Heart right ventricle (tissue), 16 donors: ENCODE measurements around the gene KRTAP4-16. TPM values are rescaled to one million over a fixed set of nuclear protein-coding genes. Genes with fewer than 3 reads are reported as not detected.
"Not testable (repeated sequence)": the region's sequence is repeated elsewhere in the genome, so short reads cannot be mapped to it uniquely, and the experiment has no call there.

ENCODE experiments used
- ATAC-seq, 8 donors: fragments of 200-7000 bp; cut with Tn5 transposase; one replicate each; pipeline ENCODE4 v1.9.1; 2020; ENCODE audit warnings: mild to moderate bottlenecking in 8 of 8, moderate library complexity in 8 of 8, moderate number of reproducible peaks in 1 of 8
- DNase-seq, 2 donors: peaks; one replicate each; pipeline ENCODE4 v3.0.0-alpha.2; 2020
- H3K27ac ChIP-seq, 10 donors: fragments of 200-600 bp; sonication (generic) in 2 of 10; one replicate each; pipeline versions ENCODE4 v1.5.0 to v1.8.0; 2020 to 2022; ENCODE audit warnings: mild to moderate bottlenecking in 3 of 10
- H3K27me3 ChIP-seq, 7 donors: fragments of 200-600 bp; one replicate each; pipeline ENCODE4 v1.8.0; 2021 to 2022; ENCODE audit warnings: mild to moderate bottlenecking in 2 of 7
- H3K36me3 ChIP-seq, 9 donors: fragments of 200-600 bp; sonication (generic) in 1 of 9; one replicate each; pipeline versions ENCODE4 v1.5.0 to v1.8.0; 2020 to 2022; ENCODE audit warnings: mild to moderate bottlenecking in 2 of 9
- H3K4me1 ChIP-seq, 9 donors: fragments of 200-600 bp; sonication (generic) in 1 of 9; one replicate each; pipeline versions ENCODE4 v1.5.0 to v1.8.0; 2020 to 2022; ENCODE audit warnings: mild to moderate bottlenecking in 4 of 9
- H3K4me3 ChIP-seq, 10 donors: fragments of 200-600 bp; sonication (generic) in 2 of 10; one replicate each; pipeline versions ENCODE4 v1.5.0 to v1.8.0; 2020 to 2022; ENCODE audit warnings: mild to moderate bottlenecking in 7 of 10, moderate library complexity in 2 of 10
- H3K9me3 ChIP-seq, 11 donors: fragments of 200-600 bp in 10 of 11; sonication (generic) in 2 of 11; one replicate each; pipeline versions ENCODE4 v1.5.0 to v1.8.0; 2013 to 2022; ENCODE audit warnings: mild to moderate bottlenecking in 2 of 11, control low read depth in 1 of 11, moderate library complexity in 1 of 11
- CTCF ChIP-seq, 9 donors: fragments of 200-600 bp; sonication (generic) in 2 of 9; IDR thresholded peaks; one replicate each; pipeline versions ENCODE4 v1.5.0 to v1.8.0; 2021 to 2022; ENCODE audit warnings: antibody characterized with exemption in 9 of 9, mild to moderate bottlenecking in 5 of 9, moderate library complexity in 1 of 9
- WGBS, 2 donors: extraction: QIAGEN DNeasy Blood & Tissue Kit; methylation state at CpG; one replicate each; pipeline ENCODE4 v1.1.7; 2013; ENCODE audit warnings: inconsistent platforms in 1 of 2; 5-methylcytosine and 5-hydroxymethylcytosine counted together
- intact Hi-C, 10 donors: fragments of 100-400 bp; cut with DNase I; formaldehyde crosslinking; loops; one replicate each; pipeline versions ENCODE4 v1.11.1 to v1.14.2; 2022
- long read RNA-seq, 3 donors: library from polyadenylated mRNA; unstranded; transcript quantifications; one replicate each; pipeline ENCODE4 v2.0.0, GENCODE V29; 2020 to 2021
- polyA plus RNA-seq, 2 donors: library from polyadenylated mRNA; stranded (reverse); fragments of 200-250 nt; gene quantifications; one replicate each; pipeline ENCODE4 v1.2.3, GENCODE V29; 2013
- total RNA-seq, 10 donors: library from RNA; stranded (reverse); fragmentation: NEBNext Ultra II Directional in 3 of 10; extraction: Animal tissue kit (Norgen Biotek cat#: 25700) in 3 of 10; gene quantifications; one replicate each; pipeline versions ENCODE4 v1.2.1 to v1.2.4, GENCODE V29; 2021 to 2023
- donor health status: Arrhythmogenic right ventricular cardiomyopathy.
- donor health status: ischemic (EF 13 %, LVEDD 7.1; RV severe dilation, severe dysfunction).
- donor health status: healthy with polysubstance abuse.
- donor health status: DM: no; HTN: yes; CAD: no.
- donor health status: DM: no; HTN: no; CAD: no.
- donor health status: ischemic (EF 25% LVEDD 6.9; RV normal size, moderate dysfunction).
- donor health status: ischemic (EF 25% LVEDD 5.7; RV mildly dilated, moderate dysfunction).
- donor health status: healthy.
- donor health status: DM: yes; HTN: yes; CAD: no.
- donor health status: Ischemic cardiomyopathy.
- donor health status: ischemic (EF 35%, LVEDD 5.7; RV mildly dilated, moderate dysfunction).
- donor health status: nonischemic (EF 11% LVEDD 7.7; RV severe dilation, severe dysfunction).
- donor health status: DM: yes; HTN: yes; CAD: no.
- donor health status: PGD.
- donor health status: ischemic (EF 29% LVEDD 5.4; RV normal size, mild dysfunction).
- donor health status: nonischemic (EF 23%, LVEDD 6.1; RV moderate dilation, normal function).

Gene KRTAP4-16
- total RNA-seq (not detected), polyA plus RNA-seq (not detected)
- long read RNA-seq, donor 1: 0 reads
- long read RNA-seq, donor 2: 0 reads
- long read RNA-seq, donor 3: 0 reads

DNA sequence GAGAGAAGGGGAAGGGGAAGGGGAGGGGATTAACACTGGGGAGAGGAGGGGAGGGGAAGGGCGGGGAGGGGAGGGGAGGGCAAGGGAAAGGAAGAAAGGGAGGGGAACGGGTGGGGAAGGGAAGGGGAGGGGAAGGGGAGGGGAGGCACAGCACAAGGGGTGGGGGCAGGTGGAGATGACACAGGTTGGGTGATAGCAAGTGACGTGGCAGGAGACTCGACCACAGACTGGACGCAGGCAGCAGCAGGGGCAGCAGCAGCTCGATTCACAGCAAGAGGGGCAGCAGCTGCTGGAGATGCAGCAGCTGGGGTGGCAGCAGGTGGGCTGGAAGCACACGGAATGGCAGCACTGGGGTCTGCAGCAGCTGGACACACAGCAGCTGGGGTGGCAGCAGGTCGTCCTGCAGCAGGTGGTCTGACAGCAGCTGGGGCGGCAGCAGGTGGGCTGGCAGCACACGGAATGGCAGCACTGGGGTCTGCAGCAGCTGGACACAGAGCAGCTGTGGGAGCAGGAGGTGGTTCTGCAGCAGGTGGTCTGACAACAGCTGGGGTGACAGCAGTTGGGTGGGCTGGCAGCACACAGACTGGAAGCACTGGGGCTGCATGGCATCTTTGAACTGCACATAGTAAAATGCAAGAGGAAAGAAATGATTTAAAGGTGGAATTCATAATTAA, at the start of gene KRTAP4-16:
TSS of gene KRTAP4-16 (minus strand) at position 624 of the 674 bp plus-strand sequence. CDS start at position 624, 0 bp downstream.
- intact Hi-C loops: no loop called here
- WGBS, 2 donors: 40 to 46% methylated on average over 9 to 10 of the region's 10 CpGs

GRCh38 chr17:41151525-41151924, 49.5 kb upstream of the KRTAP4-16 start:
- DNase-seq (no peak), ATAC-seq (no peak)
- Histone ChIP-seq H3K9me3 (no peaks in the 10 kb centered on the region), H3K4me1 (no peaks in the 10 kb centered on the region), H3K27ac (no peak overlapping the region), H3K36me3 (no peaks in the 10 kb centered on the region), H3K4me3 (no peak overlapping the region), H3K27me3 (peaks cover 0 to 34% (median 12%) of the 10 kb centered on the region in 7 donors)
- 63 to 76% methylated on average over 2 of the region's 2 CpGs for WGBS, 2 donors
- intact Hi-C loops: no loop called here
- TF ChIP-seq CTCF (IDR thresholded peaks at IDR 0.05): no peak

More for the DNA sequence above, at the start of gene KRTAP4-16:
- no peak for DNase-seq
- TF ChIP-seq CTCF (IDR thresholded peaks at IDR 0.05): no peak
- H3K27ac ChIP-seq: no peak within 1 kb of the TSS
- ATAC-seq: no peak
- H3K36me3 ChIP-seq: no peaks in the 10 kb centered on the region
- H3K4me1 ChIP-seq: no peaks in the 10 kb centered on the region
- no peaks in the 10 kb centered on the region for H3K9me3 ChIP-seq
- H3K4me3 ChIP-seq: no peak within 1 kb of the TSS
- peaks cover 0 to 34% (median 8%) of the 10 kb centered on the region in 7 donors for H3K27me3 ChIP-seq

DNA sequence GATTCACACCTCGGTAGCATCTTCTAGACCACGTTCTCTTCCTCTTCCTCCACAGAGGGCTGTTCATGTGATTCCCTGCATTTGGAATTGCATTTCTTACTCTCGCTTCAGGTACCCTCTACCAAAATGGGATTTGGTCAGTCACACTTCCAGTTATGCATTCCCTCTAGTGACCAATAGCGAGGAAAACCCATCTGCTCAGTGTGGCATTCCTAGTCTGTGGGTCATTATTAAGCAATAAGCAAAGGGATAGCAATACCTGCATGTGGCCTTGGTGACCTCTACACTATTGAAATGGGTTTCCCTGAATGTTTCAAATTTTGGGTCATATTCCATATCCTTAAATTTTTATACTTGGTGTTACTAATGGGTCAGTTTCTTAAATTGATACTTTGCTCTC, 48.0 kb upstream of the KRTAP4-16 start:
- TF ChIP-seq CTCF (IDR thresholded peaks at IDR 0.05): no peak
- H3K4me3 ChIP-seq: no peak overlapping the region
- no peaks in the 10 kb centered on the region for H3K36me3 ChIP-seq
- DNase-seq (no peak), ATAC-seq (no peak)
- H3K27me3 ChIP-seq: peaks cover 0 to 26% (median 9%) of the 10 kb centered on the region in 7 donors
- no peak overlapping the region for H3K27ac ChIP-seq
- 77 to 81% methylated on average over 4 of the region's 4 CpGs for WGBS, 2 donors
- H3K9me3 ChIP-seq: no peaks in the 10 kb centered on the region
- intact Hi-C loops: no loop called here
- no peaks in the 10 kb centered on the region for H3K4me1 ChIP-seq

GRCh38 chr17:41149652-41149985, 47.6 kb upstream of the KRTAP4-16 start, which contains the start of gene KRTAP4-5:
KRTAP4-5 (minus strand) TSS chr17:41149825; CDS start chr17:41149767, 58 bp downstream.
- Histone ChIP-seq H3K27ac (no peak within 1 kb of the TSS), H3K4me3 (no peak within 1 kb of the TSS), H3K4me1 (no peaks in the 10 kb centered on the region), H3K9me3 (no peaks in the 10 kb centered on the region), H3K27me3 (peaks cover 0 to 26% (median 9%) of the 10 kb centered on the region in 7 donors), H3K36me3 (no peaks in the 10 kb centered on the region)
- no peak for DNase-seq
- WGBS, 2 donors: 47 to 56% methylated on average over 2 of the region's 2 CpGs
- ATAC-seq: no peak
- no peak for TF ChIP-seq CTCF (IDR thresholded peaks at IDR 0.05)
- intact Hi-C loops: no loop called here

- ATAC-seq, DNase-seq, H3K4me3 ChIP-seq, H3K36me3 ChIP-seq, H3K27ac ChIP-seq, intact Hi-C loops, H3K9me3 ChIP-seq, H3K4me1 ChIP-seq: not testable (repeated sequence)
- 72 to 78% methylated on average over 10 of the region's 10 CpGs for WGBS, 2 donors
- peaks cover 0 to 25% (median 9%) of the 10 kb centered on the region in 7 donors for H3K27me3 ChIP-seq
Observed at GRCh38 chr17:41148971-41149651, 47.1 kb upstream of the KRTAP4-16 start.
